HG03457 (cell line): Measurements from ENCODE around the gene SNX10.
"Not testable (repeated sequence)": the region's sequence is repeated elsewhere in the genome, so short reads cannot be mapped to it uniquely, and the experiment has no call there.

ENCODE experiments used
- ATAC-seq: cut with Tn5 transposase; IDR thresholded peaks from one replicate; pipeline ENCODE4 v1.9.1; 2021; ENCODE audit warnings: moderate number of reproducible peaks; ENCODE audit not compliant: unreplicated experiment

Gene SNX10, protein sequence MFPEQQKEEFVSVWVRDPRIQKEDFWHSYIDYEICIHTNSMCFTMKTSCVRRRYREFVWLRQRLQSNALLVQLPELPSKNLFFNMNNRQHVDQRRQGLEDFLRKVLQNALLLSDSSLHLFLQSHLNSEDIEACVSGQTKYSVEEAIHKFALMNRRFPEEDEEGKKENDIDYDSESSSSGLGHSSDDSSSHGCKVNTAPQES

DNA sequence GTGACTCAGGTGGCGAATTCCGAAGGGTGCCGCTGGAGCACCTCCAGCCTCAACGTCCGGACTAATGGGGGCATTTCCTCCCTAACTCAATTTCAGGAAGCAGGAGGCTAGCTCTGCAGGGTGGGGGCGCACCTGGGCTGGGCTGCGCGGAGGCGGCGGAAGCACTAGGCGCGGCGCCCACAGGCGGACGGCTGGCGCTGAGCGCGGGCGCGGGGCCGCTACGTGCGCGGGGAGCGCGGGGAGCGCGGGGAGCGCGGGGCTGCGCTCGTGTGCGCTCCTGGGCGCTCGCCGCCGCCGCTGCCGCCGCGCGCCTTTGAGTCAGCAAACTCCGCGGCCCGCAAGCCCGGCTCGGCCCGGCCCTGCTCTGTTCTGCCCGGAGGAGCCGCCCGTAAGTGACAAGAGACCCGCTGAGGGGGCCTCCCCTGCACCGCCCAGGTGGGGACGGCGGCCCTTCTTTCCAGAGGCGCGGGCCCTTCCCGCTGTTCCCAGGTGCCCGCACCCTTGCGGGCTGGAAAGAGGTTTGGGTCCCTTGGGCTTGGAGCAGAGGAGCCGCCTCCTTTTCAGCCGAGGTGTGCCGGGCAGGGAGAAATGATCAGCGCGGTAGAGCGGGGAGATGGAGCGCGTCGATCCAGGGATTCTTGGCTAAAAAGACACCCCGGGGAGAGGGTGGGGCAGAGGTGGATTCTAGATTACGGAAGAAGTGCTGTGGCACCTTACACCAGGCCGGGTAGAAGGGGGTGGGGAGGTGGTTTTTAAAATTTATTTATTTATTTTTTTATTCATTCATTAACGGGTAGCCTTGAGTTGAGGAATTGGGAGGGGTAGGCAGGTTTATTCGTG is at the start of gene SNX10:
Gene SNX10 (plus strand): TSS at position 164 of the 840 bp plus-strand sequence. CDS start 54,581 bp downstream, outside the sequence.
- ATAC-seq, result peak; percentile 53

DNA sequence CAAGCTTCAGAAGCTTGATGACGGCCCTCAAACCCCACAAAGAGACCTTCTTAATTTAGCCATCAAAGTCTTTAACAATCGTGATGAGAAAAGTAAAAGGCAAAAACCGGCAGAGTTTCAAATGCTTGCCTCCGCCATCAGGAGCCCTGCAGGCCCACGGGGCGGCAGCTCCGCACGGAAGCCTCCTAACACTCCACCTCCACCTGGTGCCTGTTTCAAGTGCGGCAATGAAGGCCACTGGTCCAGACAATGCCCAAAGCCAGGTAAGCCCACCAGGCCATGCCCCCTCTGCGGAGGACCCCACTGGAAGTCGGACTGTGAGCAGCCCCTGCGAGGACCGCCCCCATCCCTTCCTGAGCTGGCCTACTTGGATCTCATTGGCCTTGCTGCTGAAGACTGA is 46.5 kb upstream of the SNX10 start:
- no peak for ATAC-seq

DNA sequence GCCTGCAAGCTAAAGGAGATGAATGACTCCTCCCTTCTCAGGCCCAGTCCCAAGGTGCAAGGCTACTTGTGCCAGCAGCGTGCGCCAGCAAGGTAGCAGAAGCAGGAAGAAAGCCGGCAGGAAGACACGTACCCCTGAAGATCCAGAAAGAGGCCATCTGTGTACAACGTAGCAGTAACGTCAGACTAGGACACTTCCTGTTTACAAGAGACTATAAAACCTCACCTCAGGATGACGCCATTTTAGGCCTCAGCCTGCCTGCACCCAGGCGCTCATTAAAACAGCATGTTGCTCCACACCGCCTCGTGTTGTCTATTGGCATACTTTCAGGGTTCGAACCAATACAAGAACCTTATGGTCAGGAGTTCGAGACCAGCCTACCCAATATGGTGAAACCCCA is 41.4 kb upstream of the SNX10 start:
- ATAC-seq, result no peak

DNA sequence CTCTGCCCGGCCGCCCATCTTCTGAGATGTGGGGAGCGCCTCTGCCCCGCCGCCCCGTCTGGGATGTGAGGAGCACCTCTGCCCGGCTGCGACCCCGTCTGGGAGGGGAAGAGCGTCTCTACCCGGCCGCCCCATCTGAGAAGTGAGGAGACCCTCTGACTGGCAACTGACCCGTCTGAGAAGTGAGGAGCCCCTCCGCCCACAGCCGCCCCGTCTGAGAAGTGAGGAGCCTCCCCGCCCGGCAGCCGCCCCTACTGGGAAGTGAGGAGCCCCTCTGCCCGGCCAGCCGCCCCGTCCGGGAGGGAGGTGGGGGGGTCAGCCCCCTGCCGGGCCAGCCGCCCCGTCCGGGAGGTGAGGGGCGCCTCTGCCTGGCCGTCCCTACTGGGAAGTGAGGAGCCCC is 29.8 kb upstream of the SNX10 start:
- ATAC-seq, result not testable (repeated sequence)

DNA sequence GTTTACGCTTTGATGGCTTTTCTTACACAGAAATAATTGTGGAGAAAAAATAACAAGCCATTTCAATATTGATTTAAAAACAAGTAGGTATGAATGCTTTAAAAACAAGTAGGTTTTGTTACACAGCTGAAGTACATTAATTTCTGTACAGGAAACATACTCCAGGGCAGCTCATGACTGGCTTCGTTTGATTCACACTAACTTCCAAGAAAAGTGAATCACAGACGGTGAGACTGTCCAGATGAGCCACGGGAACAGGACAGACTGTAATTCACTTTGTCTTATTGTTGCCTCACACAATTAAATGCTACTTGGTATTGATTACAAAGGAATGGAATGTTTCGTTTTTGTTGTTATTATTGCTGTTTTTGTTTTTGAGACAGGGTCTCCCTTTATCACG is 26.6 kb upstream of the SNX10 start:
- ATAC-seq, result no peak

DNA sequence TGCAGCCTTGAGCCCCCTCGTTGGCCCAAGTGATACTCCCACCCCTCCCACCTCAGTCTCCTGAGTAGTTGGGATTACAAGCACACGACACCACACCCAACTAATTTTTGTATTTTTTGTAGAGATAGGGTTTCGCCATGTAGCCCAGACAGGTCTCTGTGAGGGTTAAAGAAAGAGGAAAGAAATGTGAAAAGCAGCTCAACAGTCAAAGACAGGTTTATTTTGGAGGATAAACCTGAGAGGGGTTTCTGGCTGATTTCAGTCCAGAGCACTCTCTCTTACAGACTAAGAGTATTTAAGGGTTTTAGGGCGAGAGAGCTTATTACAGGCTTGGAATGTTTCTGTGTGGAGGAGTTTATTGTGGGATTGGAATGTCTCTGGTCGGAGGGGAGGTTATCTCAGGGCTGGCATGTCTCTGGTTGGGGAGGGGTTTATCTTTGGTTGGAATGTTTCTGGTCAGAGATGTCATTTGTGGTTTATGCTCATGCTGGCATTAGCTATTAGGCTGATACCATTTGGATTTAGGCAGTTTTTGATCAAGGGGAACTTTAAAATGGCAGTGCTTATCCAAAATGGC is 26.1 kb upstream of the SNX10 start:
- no peak for ATAC-seq

DNA sequence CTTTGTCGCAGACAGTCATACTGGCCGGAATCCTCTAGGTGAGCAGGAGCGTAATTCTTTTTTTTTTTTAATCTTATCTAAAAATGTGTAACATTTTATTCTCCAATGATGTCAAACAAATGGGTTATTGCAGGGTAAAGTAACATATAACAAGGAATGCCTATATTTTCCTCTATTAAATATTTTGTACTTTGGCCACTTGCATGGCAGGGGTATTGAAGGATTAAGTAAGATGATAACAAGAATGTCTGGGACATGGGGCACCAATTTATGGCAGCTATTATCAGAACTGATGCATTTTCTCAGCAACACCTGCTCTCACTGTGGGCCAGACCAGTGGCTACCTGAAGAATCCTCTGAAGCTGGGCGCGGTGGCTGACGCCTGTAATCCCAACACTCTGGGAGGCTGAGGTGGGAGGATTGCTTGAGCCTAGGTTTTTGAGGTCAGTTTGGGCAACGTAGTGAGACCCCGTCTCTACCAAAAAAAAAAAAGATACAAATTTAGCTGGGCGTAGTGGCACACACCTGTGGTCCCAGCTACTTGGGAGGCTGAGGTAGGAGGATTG is 24.0 kb upstream of the SNX10 start:
- no peak for ATAC-seq

DNA sequence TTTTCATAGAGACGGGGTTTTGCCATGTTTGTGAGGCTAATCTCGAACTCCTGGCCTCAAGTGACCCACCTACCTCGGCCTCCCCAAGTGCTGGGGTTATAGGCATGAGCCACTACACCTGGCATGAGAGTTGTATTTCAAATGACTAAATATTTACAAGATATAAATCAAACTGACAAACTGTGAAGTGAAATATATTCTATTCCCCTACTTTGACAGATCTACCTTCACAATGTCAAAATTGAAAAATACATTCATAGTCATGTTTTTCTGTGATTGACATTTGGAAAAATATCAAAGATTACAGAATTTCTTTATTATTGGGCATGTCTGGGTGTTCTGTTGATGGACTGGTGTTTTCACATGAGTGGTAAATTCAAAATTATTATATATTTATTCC is 16.4 kb upstream of the SNX10 start:
- ATAC-seq, result no peak

DNA sequence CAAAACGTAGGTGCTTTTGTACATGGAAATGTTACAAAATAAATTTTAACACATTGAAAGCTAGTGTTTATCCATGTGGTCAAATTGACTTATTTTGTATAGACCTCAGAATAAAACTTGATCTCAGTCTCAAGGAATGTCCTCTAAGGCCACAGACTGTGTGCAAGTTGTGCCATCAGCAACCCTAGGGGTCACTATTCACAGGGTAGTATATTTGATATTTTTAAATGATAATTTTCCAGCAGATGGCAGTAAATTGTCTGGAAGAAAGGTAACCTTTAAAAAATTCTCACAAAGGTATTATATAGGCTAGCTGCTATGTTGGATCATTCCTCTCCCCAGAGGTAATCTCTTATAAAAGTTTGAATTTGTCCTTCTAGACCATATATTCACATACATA is 12.9 kb upstream of the SNX10 start:
- no peak for ATAC-seq

DNA sequence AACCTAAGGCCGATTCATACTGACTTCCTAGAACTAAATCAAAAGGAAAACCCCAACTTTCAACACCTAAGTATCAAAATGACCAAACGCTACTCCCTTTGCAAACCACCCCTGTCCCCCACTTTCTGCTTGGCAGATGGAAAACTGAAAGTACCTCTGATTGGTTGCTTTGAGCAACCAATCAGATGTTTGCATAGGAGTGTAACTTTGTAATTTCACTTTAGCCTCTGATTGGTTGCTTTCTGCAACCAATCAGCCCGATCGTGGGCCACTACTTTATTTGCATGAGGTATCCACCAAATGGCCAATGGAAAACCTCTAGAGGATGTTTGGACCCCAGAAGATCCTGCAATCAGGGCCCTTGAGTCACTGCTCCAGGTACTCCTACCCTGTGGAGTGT is 12.3 kb upstream of the SNX10 start:
- no peak for ATAC-seq

DNA sequence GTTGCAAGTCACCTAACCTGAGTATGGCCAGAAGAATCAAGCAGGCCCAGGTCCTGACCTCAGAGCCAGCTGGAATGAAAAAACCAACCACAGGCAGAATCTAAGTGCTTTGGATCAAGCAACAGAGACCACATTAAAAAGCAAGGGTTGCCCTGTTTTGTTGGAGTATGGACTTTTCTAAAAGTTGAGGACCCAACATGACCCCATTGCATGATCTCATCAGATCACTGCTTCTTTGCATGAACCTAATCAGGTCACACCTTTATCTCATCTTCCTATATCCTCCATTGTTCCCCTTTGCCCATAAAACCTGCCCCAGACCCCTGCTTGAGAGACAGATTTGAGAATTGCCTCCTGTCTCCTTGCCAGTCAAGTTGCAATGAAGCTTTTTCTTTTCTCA is 11.6 kb upstream of the SNX10 start:
- ATAC-seq, result no peak

DNA sequence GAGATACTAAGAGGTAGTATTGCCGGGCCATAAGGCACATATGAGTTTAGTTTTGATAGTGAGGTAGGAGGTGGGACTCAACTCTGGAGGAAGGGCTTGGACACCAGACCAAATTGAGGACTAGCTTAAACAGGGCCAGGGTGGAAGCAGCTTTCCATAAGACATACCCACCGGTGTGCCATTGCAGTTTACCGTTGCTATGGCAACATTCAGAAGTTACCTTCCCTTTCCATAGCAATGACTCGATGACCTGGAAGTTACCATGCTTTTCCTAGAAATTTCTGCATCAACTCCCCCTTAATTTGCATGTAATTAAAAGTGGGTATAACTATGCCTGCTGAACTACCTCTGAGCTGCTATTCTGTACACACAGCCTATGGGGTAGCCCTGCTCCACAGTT is 10.9 kb upstream of the SNX10 start:
- ATAC-seq, result no peak

DNA sequence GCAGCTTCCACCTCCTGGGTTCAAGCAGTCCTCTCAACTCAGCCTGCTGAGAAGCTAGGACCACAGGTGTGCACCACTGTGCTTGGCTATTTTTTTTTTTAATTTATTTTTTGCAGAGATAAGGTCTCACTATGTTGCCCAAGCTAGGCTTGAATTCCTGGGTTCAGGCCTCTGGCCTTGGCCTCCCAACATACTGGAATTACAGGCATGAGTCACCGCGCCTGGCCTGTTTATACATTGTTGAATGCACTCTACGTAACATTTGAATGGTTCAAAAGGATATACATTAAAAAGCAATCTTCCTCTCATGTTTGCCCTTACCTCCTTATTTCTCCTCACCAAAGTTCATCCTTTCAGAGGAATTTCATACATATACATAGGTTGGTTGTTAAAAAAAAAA is 7.2 kb upstream of the SNX10 start:
- ATAC-seq, result no peak

DNA sequence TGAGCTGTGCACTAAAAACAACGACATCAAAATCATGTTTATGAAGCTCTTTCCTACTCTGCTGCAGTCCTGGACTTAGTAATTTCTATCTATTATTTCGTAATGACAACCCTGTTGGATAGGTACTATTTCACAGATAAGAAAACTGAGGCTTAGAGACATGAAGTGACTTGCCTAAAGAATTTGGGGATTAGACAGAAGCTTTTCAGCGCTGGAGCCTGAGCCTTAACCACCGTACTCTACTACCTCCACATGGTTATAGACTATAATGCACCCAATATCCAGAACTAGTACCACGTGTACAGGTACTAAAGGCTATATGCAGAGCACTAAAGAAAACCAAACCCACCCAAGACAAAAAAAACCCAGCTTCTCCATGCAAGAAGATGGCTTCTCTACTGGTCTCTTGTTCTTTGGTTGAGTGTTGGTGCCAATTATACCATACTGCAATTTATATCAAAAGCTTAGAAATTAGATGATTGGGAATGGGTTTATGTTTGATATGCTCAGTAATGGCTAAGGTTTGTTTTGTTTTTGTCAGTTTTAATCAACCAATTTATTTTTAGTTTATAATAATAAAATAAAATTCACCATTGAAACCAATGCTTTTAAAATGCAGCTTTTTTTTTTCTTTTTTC is 6.5 kb upstream of the SNX10 start:
- no peak for ATAC-seq

DNA sequence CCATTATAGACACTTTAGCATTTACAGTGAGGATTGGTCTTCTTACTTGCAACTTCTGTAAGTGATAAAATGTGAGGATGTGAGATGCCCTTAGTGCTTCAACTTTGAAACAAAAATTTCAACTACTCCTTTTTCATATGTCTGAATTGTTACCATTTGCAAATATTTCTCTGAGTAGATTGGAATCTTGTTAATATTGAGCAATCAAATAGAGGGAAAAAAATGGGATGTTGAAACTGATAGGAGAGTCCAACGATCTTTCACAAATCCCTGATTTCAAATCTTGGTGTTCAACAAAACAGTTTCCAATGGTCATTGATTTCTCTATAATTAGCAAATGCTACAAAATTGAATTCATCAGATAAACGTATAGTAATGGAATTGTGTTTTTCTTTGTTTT is 5.5 kb upstream of the SNX10 start:
- no peak for ATAC-seq

DNA sequence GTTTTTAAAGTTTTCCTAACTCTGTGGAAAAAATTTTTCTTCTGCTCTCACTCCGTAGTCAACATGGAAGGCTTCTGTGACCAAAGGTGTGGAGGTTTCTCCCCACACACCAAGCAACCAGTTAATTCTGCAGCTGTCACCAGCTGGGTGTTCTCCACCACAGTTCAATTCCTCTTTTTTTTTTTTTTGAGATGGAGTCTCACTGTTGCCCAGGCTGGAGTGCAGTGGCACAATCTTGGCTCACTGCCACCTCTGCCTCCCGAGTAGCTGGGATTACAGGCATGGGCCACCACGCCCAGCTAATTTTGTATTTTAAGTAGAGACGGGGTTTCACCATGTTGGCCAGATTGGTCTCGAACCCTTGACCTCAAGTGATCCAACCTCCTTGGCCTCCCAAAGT is 3.5 kb upstream of the SNX10 start:
- not testable (repeated sequence) for ATAC-seq

DNA sequence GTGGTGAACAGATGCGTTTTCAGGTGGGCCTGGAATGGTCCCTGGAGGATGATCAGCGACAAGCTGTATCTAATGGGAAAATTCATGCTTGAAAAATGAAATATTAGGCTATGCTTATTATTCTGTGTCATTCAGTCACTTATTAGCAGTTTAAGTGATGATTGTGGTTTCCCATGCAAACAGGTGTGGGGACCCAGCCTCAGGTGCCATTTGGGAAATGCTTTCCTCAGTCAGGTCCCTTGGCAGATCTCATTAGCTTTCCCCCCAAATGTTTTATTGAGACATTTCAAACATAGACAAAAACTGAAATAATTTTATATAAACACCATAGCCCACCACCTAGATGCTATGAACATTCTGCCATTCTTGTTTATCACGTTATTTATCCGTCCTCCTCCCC is 411 bp upstream of the SNX10 start:
- ATAC-seq, result no peak

DNA sequence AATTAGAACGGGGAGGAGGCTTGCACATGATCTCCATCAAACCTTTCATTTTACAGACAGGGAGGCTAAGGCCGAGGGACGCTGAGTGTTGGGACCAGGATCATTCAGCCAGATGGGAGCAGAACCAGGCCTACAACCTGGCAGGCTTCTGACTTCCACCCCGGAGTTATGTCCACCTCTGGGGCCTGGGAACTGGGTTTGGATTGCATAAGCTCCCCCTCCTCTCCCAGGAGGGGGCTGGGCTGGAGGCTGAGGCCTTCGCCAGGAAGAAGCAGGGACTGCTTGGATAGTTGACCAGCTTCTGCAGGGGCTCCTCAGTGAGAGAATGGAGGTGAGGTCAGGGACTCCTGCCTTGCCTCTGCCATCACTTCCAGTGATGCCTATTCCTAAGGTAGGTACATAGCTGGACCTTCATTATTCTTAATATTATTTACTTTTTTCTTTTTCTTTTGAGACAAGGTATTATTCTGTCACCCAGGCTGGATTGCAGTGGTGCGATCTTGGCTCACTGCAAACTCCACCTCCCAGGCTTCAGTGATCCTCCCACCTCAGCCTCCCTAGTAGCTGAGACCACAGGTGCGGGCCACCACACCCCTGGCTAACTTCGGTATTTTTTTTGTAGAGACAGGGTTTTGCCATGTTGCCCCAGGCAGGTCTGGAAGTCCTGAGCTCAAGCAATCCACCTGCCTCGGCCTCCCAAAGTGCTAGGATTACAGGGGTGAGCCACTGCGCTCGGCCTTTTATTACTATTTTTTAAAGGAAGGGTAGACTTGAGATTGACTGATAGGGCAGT is 1.3 kb downstream of the SNX10 start:
- no peak for ATAC-seq

DNA sequence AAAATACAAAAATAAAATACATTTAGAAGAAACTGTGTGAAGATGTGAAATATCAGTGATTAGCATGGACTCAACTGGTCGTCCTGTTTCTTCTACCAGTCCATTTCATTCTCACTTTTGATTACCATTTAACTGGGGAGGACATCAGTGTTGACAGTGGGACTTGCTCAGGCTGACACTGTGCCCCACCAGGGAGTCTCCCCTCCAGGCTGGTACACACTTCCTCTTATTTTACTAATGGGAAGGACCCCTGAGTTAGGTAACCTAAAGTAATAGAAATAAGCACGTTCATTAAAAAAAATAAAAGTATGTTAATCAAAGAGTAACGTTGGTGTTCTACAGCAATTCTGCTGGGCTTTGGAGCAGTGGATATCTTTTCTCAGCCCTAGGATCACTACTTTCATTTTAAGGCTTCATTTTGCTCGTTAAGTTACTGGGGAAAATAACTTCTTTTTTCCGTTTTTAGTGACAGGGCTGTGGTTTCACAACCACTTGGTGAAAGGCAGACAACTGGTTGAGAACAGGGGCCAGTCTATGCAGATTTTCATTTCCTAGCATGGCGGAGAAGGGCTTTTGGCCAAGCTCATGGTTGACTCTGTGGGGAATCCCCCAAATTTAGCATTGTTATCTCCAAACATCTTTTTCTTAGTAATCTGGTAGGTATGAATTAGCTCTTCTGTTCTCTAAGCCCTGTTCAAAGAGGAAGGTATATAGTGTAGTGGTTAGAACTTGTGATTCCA is 2.1 kb downstream of the SNX10 start:
- peak; percentile 54 for ATAC-seq

DNA sequence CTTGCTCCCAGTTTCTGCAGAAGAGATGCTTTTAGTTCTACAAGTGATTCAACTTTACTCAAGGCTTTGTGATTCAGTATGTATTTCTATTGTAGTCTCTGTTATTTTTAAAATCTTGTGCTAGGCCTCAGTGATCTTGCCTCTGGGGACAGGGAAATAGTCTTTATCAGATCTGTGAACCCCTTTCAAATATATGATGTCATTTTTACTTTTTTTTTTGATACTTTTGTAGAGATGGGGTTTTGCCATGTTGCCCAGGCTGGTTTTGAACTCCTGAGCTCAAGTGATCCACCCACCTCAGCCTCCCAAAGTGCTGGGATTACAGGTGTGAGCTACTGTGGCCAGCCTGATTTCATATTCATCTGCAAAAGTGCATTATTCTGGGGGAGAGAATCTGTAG is 3.4 kb downstream of the SNX10 start:
- no peak for ATAC-seq
